Activated gamma-delta T cell treated with Interleukin-2 at 50 U/mL for 16 hours (primary cell): ENCODE data around the gene HHEX.
"Not testable (repeated sequence)": the region's sequence is repeated elsewhere in the genome, so short reads cannot be mapped to it uniquely, and the experiment has no call there.

ENCODE experiments used
- DNase-seq: peaks from one replicate; pipeline ENCODE4 v3.0.0-alpha.2; 2020

HHEX gene

DNA sequence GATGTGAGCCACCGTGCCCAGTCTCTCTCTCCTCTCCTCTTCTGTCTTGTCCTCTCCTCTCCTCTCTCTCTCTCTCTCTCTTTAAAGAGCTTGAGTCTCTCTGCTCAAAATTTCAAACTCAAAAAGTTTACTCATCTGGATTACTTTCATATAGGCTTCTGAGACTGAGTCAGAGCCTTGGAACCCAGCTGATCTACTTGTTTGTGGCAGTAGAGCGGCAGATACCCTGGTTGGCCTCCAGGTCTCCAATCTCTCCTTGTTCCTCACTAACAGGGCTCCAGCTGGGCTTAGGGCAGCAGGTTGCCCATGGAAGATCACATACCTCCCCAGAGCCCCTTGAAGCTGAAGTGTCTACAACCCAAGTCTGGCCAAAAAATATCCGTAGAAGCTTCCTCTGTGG is 51.0 kb downstream of the HHEX start:
- no peak for DNase-seq

DNA sequence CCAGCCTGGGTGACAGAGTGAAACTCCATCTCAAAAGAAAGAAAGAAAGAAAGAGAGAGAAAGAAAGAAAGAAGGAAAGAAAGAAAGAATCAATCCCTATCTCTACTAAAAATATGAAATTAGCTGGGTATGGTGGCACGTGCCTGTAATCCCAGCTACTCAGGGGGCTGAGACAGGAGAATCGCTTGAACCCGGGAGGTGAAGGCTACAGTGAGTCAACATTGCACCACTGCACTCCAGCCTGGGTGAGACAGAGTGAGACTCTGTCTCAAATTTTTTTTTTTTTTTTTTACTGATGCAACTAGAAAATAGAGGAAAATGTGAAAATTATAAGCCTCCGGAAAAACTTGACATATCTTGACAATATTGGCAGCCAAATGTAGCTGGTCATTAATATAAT is 52.0 kb downstream of the HHEX start:
- DNase-seq: not testable (repeated sequence)

DNA sequence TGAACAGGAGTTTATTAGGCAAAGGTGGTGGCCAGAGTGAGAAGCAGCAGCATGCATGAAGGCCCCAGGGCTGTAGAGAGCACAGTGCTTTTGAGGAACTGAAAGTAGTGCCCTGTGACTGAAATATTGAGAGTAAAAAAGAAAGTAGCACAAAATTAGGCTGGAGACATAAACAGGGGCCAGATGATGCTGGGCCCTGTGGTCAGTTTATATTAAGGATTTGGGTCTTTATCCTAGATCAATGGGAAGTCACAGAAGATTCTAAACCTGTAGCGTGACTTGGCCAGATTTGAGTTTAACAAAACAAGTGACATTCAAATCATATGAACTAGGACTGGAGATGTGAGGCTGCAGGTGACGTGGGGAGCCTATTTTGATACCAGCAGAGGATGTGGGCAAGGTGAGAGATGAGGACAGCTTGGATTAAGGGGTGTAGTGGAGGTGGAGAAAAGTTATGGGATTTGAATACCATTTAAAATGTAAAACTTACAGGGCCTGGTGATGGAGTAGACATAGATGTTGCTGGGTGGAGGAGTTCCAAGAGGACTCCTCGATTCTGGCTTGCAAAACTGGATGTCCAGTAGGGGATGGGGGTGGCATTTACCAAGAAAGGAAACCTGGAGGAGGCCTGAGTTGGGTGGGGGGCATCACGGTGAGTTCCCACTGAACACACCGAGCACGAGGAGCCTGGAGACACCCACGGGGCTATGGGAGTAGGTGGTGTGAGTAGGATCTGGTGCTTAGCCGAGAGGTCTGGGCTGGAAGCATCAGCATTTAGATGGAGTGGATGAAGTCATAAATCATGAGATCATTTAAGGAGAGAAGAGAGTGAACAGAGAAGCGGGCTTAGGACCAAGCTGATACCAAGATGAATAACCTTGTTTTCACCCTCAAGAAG is 52.8 kb downstream of the HHEX start:
- DNase-seq: no peak
